Activated T-helper 2 cell treated with anti-CD3 and anti-CD28 coated beads, Interferon-gamma antibody, Interleukin-2, Interleukin-4, amounts not matched to agents 10 μg/mL and 5 μg/mL and 100 μg/mL, durations not matched to agents 14 hours and 24 hours and 36 hours (primary cell): ENCODE results near the gene CCT8. TPM values are rescaled to one million over a fixed set of nuclear protein-coding genes. Genes with fewer than 3 reads are reported as not detected.

Source experiments
- DNase-seq: peaks from one replicate; pipeline ENCODE4 v3.0.0; 2021; ENCODE audit warnings: low spot score
- H3K27ac Mint-ChIP-seq: one replicate; pipeline ENCODE4 v1.8.0; 2021; ENCODE audit warnings: mixed read lengths
- H3K27me3 Mint-ChIP-seq: one replicate; pipeline ENCODE4 v1.8.0; 2021; ENCODE audit warnings: low read depth, mixed read lengths
- H3K36me3 Mint-ChIP-seq: one replicate; pipeline ENCODE4 v1.8.0; 2021; ENCODE audit warnings: low read depth, mixed read lengths
- H3K4me1 Mint-ChIP-seq: one replicate; pipeline ENCODE4 v1.8.0; 2021; ENCODE audit warnings: low read depth, mixed read lengths
- H3K4me3 Mint-ChIP-seq: one replicate; pipeline ENCODE4 v1.8.0; 2021; ENCODE audit warnings: low read depth, mild to moderate bottlenecking, moderate library complexity, mixed read lengths
- H3K9me3 Mint-ChIP-seq: one replicate; pipeline ENCODE4 v1.8.0; 2021; ENCODE audit warnings: mixed read lengths
- intact Hi-C: fragments of 100-400 bp; cut with micrococcal nuclease; formaldehyde crosslinking; loops from one replicate; pipeline ENCODE4 v1.15.1; 2023
- total RNA-seq: library from RNA; stranded (reverse); gene quantifications from 2 replicates; pipeline ENCODE4 v1.2.3, GENCODE V29; 2022

CCT8 gene
- total RNA-seq, 1 donor from 2014 or later, result 387 TPM

- Mint-ChIP-seq H3K4me1 (peaks cover 47% of the 10 kb centered on the region), H3K4me3 (peak overlapping the region; percentile 99), H3K27ac (peak overlapping the region; percentile 98), H3K27me3 (no peaks in the 10 kb centered on the region), H3K36me3 (peaks cover 40% of the 10 kb centered on the region), H3K9me3 (no peaks in the 10 kb centered on the region)
- DNase-seq, result no peak
- intact Hi-C loops, result loop anchor here (5.0 kb wide), 1 partner anchor 1643 kb away; the partner anchor contains the start of gene KRTAP21-3
Measured at GRCh38 chr21:29074007-29074376, 544 bp upstream of the CCT8 start.

GRCh38 chr21:29072873-29073221, 601 bp downstream of the CCT8 start:
- intact Hi-C loops, result loop anchor here (1.0 to 5.0 kb wide), 7 partner anchors 20 to 1644 kb away; partner anchors contain the start of genes KRTAP21-3, LTN1 and USP16
- H3K27me3 Mint-ChIP-seq, result no peaks in the 10 kb centered on the region
- no peak for DNase-seq
- peak overlapping the region; percentile 99 for H3K4me3 Mint-ChIP-seq
- no peaks in the 10 kb centered on the region for H3K9me3 Mint-ChIP-seq
- peaks cover 41% of the 10 kb centered on the region for H3K4me1 Mint-ChIP-seq
- H3K27ac Mint-ChIP-seq, result peak overlapping the region; percentile 98
- H3K36me3 Mint-ChIP-seq, result peaks cover 44% of the 10 kb centered on the region

GRCh38 chr21:29064850-29065481, 8.5 kb downstream of the CCT8 start:
- Mint-ChIP-seq H3K4me3 (no peak overlapping the region), H3K36me3 (peaks cover 82% of the 10 kb centered on the region), H3K4me1 (peaks cover 8% of the 10 kb centered on the region), H3K9me3 (no peaks in the 10 kb centered on the region), H3K27ac (no peak overlapping the region), H3K27me3 (no peaks in the 10 kb centered on the region)
- no peak for DNase-seq
- intact Hi-C loops, result no loop called here

DNA sequence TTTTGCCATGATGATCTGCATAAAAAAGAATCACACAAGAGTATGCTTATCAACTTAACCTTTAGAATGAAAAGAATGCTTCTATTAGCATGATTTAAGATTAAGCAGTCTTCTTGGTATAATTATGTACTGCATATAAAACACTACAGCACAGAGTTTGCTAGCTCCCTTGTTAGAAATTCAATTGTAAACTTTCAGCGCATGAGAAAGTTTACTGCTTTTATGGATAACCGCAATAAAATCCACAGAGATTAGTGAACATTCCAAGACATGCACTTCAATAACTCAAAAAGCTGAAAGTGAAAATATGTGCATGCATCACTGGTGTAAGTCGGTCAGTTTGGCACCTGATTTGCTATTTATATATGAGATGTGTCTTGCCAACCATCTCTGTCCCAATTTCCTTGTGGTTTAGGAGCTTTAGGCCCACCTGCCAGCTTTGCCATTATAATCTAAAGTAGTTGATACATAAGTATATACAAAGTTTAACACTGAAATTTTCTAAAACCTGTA, 16.9 kb downstream of the CCT8 start:
- Mint-ChIP-seq H3K27ac (no peak overlapping the region), H3K4me1 (peaks cover 3% of the 10 kb centered on the region), H3K4me3 (no peak overlapping the region), H3K9me3 (no peaks in the 10 kb centered on the region), H3K27me3 (no peaks in the 10 kb centered on the region), H3K36me3 (peaks cover 66% of the 10 kb centered on the region)
- intact Hi-C loops, result no loop called here
- no peak for DNase-seq

DNA sequence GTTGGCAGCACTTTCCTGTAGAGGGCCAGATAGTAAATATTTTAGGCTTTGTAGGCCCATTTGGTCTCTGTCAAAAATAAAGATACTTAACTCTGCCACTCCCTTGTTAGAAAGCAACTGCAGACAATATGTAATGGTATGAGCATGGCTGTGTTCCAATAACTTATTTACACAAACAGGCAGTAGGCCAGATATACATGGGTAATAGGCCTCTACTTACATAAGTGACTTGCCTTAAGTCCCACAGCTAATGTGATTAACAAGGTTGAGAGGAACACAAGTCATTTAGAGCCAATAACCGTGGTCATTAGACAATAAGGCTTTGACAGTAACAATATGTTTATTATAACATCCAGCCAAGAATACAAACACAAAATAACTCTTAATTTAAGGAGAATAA, 17.4 kb downstream of the CCT8 start:
- Mint-ChIP-seq H3K9me3 (no peaks in the 10 kb centered on the region), H3K4me1 (peaks cover 2% of the 10 kb centered on the region), H3K27ac (no peak overlapping the region), H3K4me3 (no peak overlapping the region), H3K27me3 (no peaks in the 10 kb centered on the region), H3K36me3 (peaks cover 60% of the 10 kb centered on the region)
- no peak for DNase-seq
- intact Hi-C loops, result no loop called here

- H3K9me3 Mint-ChIP-seq, result no peaks in the 10 kb centered on the region
- H3K27ac Mint-ChIP-seq, result no peak overlapping the region
- intact Hi-C loops, result no loop called here
- H3K36me3 Mint-ChIP-seq, result peaks cover 53% of the 10 kb centered on the region
- H3K27me3 Mint-ChIP-seq, result no peaks in the 10 kb centered on the region
- no peak overlapping the region for H3K4me3 Mint-ChIP-seq
- H3K4me1 Mint-ChIP-seq, result peaks cover 1% of the 10 kb centered on the region
- no peak for DNase-seq
Measured at GRCh38 chr21:29055080-29055479, 18.4 kb downstream of the CCT8 start.

- intact Hi-C loops, result no loop called here
- Mint-ChIP-seq H3K9me3 (no peaks in the 10 kb centered on the region), H3K36me3 (peaks cover 55% of the 10 kb centered on the region), H3K4me3 (no peak overlapping the region), H3K27me3 (no peaks in the 10 kb centered on the region), H3K27ac (no peak overlapping the region), H3K4me1 (no peaks in the 10 kb centered on the region)
- DNase-seq, result no peak
Measured at GRCh38 chr21:29053656-29054055, 19.8 kb downstream of the CCT8 start.

GRCh38 chr21:29053011-29053553, 20.4 kb downstream of the CCT8 start:
- DNase-seq, result no peak
- Mint-ChIP-seq H3K4me3 (no peak overlapping the region), H3K4me1 (no peaks in the 10 kb centered on the region), H3K27ac (no peak overlapping the region), H3K9me3 (no peaks in the 10 kb centered on the region), H3K36me3 (peaks cover 54% of the 10 kb centered on the region), H3K27me3 (no peaks in the 10 kb centered on the region)
- intact Hi-C loops, result no loop called here

DNA sequence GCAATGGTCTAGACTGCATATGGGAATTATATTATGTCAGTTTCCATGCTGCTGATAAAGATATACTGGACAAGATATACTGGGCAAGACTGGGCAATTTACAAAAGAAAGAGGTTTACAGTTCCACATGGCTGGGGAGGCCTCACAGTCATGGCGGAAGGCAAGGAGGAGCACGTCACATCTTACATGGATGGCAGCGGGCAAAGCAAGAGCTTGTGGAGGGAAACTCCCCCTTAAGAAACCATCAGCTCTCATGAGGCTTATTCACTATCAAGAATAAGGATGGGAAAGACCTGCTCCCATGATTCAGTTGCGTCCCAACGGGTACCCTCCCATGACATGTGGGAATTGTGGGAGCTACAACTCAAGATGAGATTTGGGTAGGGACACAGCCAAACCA, 21.2 kb downstream of the CCT8 start:
- no peaks in the 10 kb centered on the region for H3K4me1 Mint-ChIP-seq
- H3K27me3 Mint-ChIP-seq, result no peaks in the 10 kb centered on the region
- intact Hi-C loops, result no loop called here
- peaks cover 54% of the 10 kb centered on the region for H3K36me3 Mint-ChIP-seq
- H3K27ac Mint-ChIP-seq, result no peak overlapping the region
- no peaks in the 10 kb centered on the region for H3K9me3 Mint-ChIP-seq
- H3K4me3 Mint-ChIP-seq, result no peak overlapping the region
- DNase-seq, result no peak

DNA sequence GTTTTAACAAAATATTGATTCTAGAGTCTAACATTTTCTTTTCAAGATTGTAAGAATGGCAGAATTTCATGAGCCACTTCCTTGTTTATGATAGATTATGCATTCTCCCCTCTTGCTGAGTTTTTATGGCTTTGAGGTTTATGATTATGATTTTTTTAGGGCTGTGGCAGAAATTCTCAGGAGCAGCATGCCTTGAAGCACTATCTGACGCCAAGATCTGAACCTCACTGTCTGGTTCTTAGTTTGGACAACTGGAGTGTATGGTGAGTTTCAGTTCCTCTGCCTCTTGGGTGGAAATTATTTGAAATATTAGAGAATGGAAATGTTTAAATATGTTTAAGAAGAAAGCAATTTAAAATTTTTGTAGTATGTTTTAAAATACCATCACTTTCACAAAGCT, 38.8 kb downstream of the CCT8 start:
- Mint-ChIP-seq H3K36me3 (peaks cover 74% of the 10 kb centered on the region), H3K9me3 (no peaks in the 10 kb centered on the region), H3K4me1 (peaks cover 9% of the 10 kb centered on the region), H3K4me3 (no peak overlapping the region), H3K27ac (no peak overlapping the region), H3K27me3 (no peaks in the 10 kb centered on the region)
- no peak for DNase-seq
- intact Hi-C loops, result no loop called here

DNA sequence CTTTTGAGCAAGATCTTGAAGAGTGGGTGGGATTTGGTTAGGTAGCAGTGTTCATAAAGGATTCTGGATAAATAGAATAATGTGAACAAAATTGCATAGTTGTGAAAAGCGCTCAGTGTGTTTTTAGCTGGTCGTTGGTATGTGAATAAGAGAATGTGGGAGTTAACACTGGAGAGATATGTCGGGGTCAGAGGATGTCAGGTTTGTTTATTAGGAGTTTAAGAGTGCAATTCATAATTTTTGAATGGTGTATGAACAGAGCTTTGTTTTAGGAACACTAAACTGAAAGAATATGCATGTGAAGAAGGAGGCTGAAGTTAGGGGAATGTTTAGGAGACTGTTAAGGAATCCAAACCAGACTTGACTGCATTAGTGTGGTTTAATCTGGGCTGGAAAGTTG, 39.6 kb downstream of the CCT8 start:
- Mint-ChIP-seq H3K27me3 (no peaks in the 10 kb centered on the region), H3K27ac (no peak overlapping the region), H3K36me3 (peaks cover 77% of the 10 kb centered on the region), H3K4me1 (peaks cover 12% of the 10 kb centered on the region), H3K9me3 (no peaks in the 10 kb centered on the region), H3K4me3 (no peak overlapping the region)
- DNase-seq, result no peak
- intact Hi-C loops, result no loop called here

- H3K36me3 Mint-ChIP-seq, result peaks cover 76% of the 10 kb centered on the region
- no peak overlapping the region for H3K4me3 Mint-ChIP-seq
- intact Hi-C loops, result no loop called here
- H3K4me1 Mint-ChIP-seq, result peaks cover 12% of the 10 kb centered on the region
- no peaks in the 10 kb centered on the region for H3K9me3 Mint-ChIP-seq
- DNase-seq, result no peak
- H3K27me3 Mint-ChIP-seq, result no peaks in the 10 kb centered on the region
- no peak overlapping the region for H3K27ac Mint-ChIP-seq
Measured at GRCh38 chr21:29033301-29033700, 40.1 kb downstream of the CCT8 start.

DNA sequence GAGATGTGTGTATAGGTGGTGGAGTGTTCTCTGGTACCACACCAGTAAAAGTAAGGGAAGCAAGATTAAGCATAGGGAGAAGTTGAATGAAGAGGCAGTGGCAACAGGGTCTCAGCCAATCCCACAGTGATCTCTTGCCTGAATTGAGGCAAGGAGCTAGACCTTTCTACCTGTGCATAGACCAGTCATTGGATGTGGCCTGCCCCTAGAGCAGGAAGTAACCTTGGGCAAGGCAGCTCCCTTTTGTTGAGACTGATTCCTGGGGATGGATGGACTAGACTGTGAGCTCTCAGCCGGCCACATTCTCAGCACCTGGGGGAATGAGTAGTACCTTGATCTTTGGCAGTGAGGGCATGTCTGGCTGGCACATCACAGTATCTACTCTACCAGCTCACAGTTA, 42.5 kb downstream of the CCT8 start:
- H3K4me3 Mint-ChIP-seq, result no peak overlapping the region
- H3K27ac Mint-ChIP-seq, result no peak overlapping the region
- intact Hi-C loops, result no loop called here
- DNase-seq, result no peak
- no peaks in the 10 kb centered on the region for H3K9me3 Mint-ChIP-seq
- H3K27me3 Mint-ChIP-seq, result no peaks in the 10 kb centered on the region
- H3K36me3 Mint-ChIP-seq, result peaks cover 67% of the 10 kb centered on the region
- peaks cover 17% of the 10 kb centered on the region for H3K4me1 Mint-ChIP-seq
